Uterus (tissue), 4 donors: Measurements from ENCODE around the gene ARAP3. TPM values are rescaled to one million over a fixed set of nuclear protein-coding genes. Genes with fewer than 3 reads are reported as not detected.

ENCODE experiments used
- DNase-seq, 2 donors: peaks; one replicate each; pipeline ENCODE4 v3.0.0-alpha.2; 2019 to 2020
- H3K27ac ChIP-seq, 2 donors: fragments of 200-600 bp; sonication (generic); 1 replicate in 1 of 2; 2 replicates in 1 of 2; pipeline ENCODE4 v1.5.1; 2016 to 2018
- H3K27me3 ChIP-seq, 2 donors: fragments of 200-600 bp; sonication (generic); one replicate each; pipeline ENCODE4 v1.5.1; 2018 to 2019; ENCODE audit warnings: control low read depth in 1 of 2
- H3K36me3 ChIP-seq, 2 donors: fragments of 200-600 bp; sonication (generic); one replicate each; pipeline ENCODE4 v1.5.1; 2019; ENCODE audit warnings: control low read depth in 1 of 2
- H3K4me1 ChIP-seq, 2 donors: fragments of 200-600 bp; sonication (generic); one replicate each; pipeline ENCODE4 v1.5.1; 2018 to 2019; ENCODE audit warnings: control low read depth in 1 of 2
- H3K4me3 ChIP-seq, 2 donors: fragments of 200-600 bp; sonication (generic); 1 replicate in 1 of 2; 2 replicates in 1 of 2; pipeline ENCODE4 v1.5.1; 2018 to 2019; ENCODE audit warnings: mild to moderate bottlenecking in 1 of 2
- H3K9me3 ChIP-seq, 2 donors: fragments of 200-600 bp; sonication (generic); one replicate each; pipeline ENCODE4 v1.5.1; 2019; ENCODE audit warnings: control low read depth in 1 of 2
- POLR2A ChIP-seq, 2 donors: fragments of 450-650 bp; IDR thresholded peaks; one replicate each; pipeline ENCODE4 v1.6.1; 2016; ENCODE audit warnings: antibody characterized with exemption in 2 of 2, mild to moderate bottlenecking in 1 of 2, moderate library complexity in 1 of 2
- intact Hi-C: fragments of 100-400 bp; cut with DNase I; formaldehyde crosslinking; loops from one replicate; pipeline ENCODE4 v1.15.1; 2023; ENCODE audit warnings: low total_unique reads
- total RNA-seq, 4 donors: library from RNA; depleted of rRNA in 3 of 4; stranded (reverse); fragments of >200 nt in 3 of 4; gene quantifications; one replicate each; pipeline versions ENCODE4 v1.1.0 to v1.2.4, GENCODE V29; 2014 to 2023
- TF ChIP-seq, protein P1 (sequence below), 4 experiments: fragments of 200-600 bp in 2 of 4; fragments of 450-650 bp in 2 of 4; sonication (generic) in 2 of 4; IDR thresholded peaks; one replicate each; pipeline ENCODE4 v1.5.1; 2016 to 2019; ENCODE audit warnings: antibody characterized with exemption in 4 of 4, mild to moderate bottlenecking in 2 of 4, moderate library complexity in 1 of 4
- donor health status: DM: yes; HTN: yes; CAD: no.

Gene ARAP3
- total RNA-seq, 4 donors from 2014 or later, result 4.1 to 39.9 (median 12.5) TPM

DNA sequence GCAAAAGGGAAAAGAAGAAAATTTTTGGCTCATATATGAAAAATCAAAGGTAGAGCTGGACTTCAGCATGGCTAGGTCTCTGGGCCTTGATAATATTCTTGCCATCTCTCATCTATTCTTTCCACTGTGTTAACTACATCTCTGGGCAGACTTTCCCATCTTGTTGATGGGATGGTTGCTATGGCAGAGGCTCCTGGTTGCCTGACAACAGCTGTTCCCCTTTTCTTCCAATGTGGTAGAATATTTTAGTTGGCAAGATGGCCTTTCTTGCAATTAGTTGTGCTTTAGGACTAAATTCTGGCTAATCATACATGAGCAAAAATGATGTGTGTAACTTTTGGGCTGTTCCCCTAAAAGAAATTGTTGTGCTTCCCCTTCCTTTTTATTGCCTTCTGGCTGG, 40.2 kb upstream of the ARAP3 start:
- no peaks in the 10 kb centered on the region for H3K9me3 ChIP-seq
- H3K4me1 ChIP-seq, result no peaks in the 10 kb centered on the region
- no peaks in the 10 kb centered on the region for H3K27me3 ChIP-seq
- H3K4me3 ChIP-seq, result no peak overlapping the region
- H3K36me3 ChIP-seq, result no peaks in the 10 kb centered on the region
- DNase-seq, result no peak
- no peak overlapping the region for H3K27ac ChIP-seq
- TF ChIP-seq POLR2A (IDR thresholded peaks at IDR 0.05), result no peak
- TF ChIP-seq, protein P1, sequence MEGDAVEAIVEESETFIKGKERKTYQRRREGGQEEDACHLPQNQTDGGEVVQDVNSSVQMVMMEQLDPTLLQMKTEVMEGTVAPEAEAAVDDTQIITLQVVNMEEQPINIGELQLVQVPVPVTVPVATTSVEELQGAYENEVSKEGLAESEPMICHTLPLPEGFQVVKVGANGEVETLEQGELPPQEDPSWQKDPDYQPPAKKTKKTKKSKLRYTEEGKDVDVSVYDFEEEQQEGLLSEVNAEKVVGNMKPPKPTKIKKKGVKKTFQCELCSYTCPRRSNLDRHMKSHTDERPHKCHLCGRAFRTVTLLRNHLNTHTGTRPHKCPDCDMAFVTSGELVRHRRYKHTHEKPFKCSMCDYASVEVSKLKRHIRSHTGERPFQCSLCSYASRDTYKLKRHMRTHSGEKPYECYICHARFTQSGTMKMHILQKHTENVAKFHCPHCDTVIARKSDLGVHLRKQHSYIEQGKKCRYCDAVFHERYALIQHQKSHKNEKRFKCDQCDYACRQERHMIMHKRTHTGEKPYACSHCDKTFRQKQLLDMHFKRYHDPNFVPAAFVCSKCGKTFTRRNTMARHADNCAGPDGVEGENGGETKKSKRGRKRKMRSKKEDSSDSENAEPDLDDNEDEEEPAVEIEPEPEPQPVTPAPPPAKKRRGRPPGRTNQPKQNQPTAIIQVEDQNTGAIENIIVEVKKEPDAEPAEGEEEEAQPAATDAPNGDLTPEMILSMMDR (IDR thresholded peaks at IDR 0.05), result no peak
- intact Hi-C loops, result no loop called here

GRCh38 chr5:141717043-141717442, 35.0 kb upstream of the ARAP3 start:
- no peak overlapping the region for H3K27ac ChIP-seq
- H3K4me1 ChIP-seq, result no peaks in the 10 kb centered on the region
- TF ChIP-seq, protein P1 (IDR thresholded peaks at IDR 0.05), result no peak
- no peak for TF ChIP-seq POLR2A (IDR thresholded peaks at IDR 0.05)
- no peak overlapping the region for H3K4me3 ChIP-seq
- intact Hi-C loops, result no loop called here
- H3K36me3 ChIP-seq, result no peaks in the 10 kb centered on the region
- no peaks in the 10 kb centered on the region for H3K27me3 ChIP-seq
- no peaks in the 10 kb centered on the region for H3K9me3 ChIP-seq
- no peak for DNase-seq

- intact Hi-C loops, result no loop called here
- H3K4me1 ChIP-seq, result no peaks in the 10 kb centered on the region
- no peak overlapping the region for H3K4me3 ChIP-seq
- H3K9me3 ChIP-seq, result no peaks in the 10 kb centered on the region
- no peaks in the 10 kb centered on the region for H3K27me3 ChIP-seq
- TF ChIP-seq, protein P1 (IDR thresholded peaks at IDR 0.05), result no peak
- H3K27ac ChIP-seq, result no peak overlapping the region
- H3K36me3 ChIP-seq, result no peaks in the 10 kb centered on the region
- DNase-seq, result no peak
These were observed 34.4 kb upstream of the ARAP3 start for GRCh38 chr5:141716468-141716867.

- Histone ChIP-seq H3K4me1 (no peaks in the 10 kb centered on the region), H3K4me3 (no peak overlapping the region), H3K27ac (no peak overlapping the region), H3K9me3 (no peaks in the 10 kb centered on the region), H3K27me3 (no peaks in the 10 kb centered on the region), H3K36me3 (no peaks in the 10 kb centered on the region)
- intact Hi-C loops, result no loop called here
- no peak for DNase-seq
- TF ChIP-seq POLR2A (IDR thresholded peaks at IDR 0.05), result no peak
- TF ChIP-seq, protein P1 (IDR thresholded peaks at IDR 0.05), result no peak
These were observed 34.0 kb upstream of the ARAP3 start for GRCh38 chr5:141716009-141716408.

- Histone ChIP-seq H3K27ac (no peak overlapping the region), H3K27me3 (no peaks in the 10 kb centered on the region), H3K9me3 (no peaks in the 10 kb centered on the region), H3K36me3 (no peaks in the 10 kb centered on the region), H3K4me3 (no peak overlapping the region), H3K4me1 (no peaks in the 10 kb centered on the region)
- intact Hi-C loops, result no loop called here
- TF ChIP-seq, protein P1 (IDR thresholded peaks at IDR 0.05), result no peak
- no peak for TF ChIP-seq POLR2A (IDR thresholded peaks at IDR 0.05)
- DNase-seq, result no peak
These were observed 33.4 kb upstream of the ARAP3 start for GRCh38 chr5:141715346-141715905.
